ENCODE measurements around the gene ADAMTS13.

ADAMTS13 gene

DNA sequence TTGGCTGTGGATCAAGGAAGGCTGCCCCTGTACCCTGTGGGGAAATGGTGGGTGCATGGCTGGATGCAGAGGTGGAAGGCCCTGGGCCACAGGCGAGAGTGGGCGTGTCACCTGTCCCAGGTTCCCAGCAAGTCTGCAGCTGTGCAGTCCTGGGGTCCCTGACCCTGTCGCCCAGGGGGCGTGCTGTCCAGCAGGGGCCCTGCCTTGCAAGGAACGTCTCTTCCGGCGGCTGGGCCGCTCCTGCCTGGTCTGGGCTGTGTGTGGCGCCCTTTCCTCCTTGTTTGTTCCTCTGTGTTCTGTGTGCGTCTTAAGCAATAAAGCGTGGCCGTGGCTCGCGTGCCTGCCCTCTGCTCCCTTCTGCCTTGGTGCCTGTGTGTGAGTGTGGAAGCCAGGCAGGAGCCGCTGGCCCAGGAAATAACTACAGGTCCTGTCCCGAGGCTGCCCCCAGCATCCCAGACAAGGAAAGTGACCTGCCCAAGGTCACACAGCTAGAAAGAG lies 48.3 kb downstream of the ADAMTS13 start:
- no peak for DNase-seq (ENCODE audit: low read depth)
- H3K4me3 ChIP-seq (ENCODE audit: low read depth, low read length), result no peak overlapping the region
- TF ChIP-seq, protein P1, sequence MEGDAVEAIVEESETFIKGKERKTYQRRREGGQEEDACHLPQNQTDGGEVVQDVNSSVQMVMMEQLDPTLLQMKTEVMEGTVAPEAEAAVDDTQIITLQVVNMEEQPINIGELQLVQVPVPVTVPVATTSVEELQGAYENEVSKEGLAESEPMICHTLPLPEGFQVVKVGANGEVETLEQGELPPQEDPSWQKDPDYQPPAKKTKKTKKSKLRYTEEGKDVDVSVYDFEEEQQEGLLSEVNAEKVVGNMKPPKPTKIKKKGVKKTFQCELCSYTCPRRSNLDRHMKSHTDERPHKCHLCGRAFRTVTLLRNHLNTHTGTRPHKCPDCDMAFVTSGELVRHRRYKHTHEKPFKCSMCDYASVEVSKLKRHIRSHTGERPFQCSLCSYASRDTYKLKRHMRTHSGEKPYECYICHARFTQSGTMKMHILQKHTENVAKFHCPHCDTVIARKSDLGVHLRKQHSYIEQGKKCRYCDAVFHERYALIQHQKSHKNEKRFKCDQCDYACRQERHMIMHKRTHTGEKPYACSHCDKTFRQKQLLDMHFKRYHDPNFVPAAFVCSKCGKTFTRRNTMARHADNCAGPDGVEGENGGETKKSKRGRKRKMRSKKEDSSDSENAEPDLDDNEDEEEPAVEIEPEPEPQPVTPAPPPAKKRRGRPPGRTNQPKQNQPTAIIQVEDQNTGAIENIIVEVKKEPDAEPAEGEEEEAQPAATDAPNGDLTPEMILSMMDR (IDR thresholded peaks at IDR 0.05; ENCODE audit: control insufficient read depth, extremely low read depth, insufficient read depth), result no peak

DNA sequence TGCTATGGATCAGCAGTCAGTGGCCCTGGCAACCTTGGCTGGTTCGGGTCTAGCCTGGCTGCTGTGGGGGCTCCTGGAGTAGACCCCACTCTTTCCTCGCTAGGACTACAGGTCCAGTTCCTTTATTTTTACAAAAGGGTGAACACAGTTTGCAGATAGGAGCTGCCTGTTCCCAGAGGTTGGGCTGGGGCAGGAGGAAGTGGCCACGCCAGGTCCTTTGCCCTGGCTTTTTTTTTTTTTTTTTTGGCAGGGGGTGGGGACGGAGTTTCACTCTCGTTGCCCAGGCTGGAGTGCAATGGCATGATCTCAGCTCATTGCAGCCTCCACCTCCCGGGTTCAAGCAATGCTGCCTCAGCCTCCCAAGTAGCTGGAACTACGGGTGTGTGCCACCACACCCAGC lies 48.8 kb downstream of the ADAMTS13 start:
- TF ChIP-seq, protein P1 (IDR thresholded peaks at IDR 0.05; ENCODE audit: control insufficient read depth, extremely low read depth, insufficient read depth), result no peak
- no peak for DNase-seq (ENCODE audit: low read depth)
- no peak overlapping the region for H3K4me3 ChIP-seq (ENCODE audit: low read depth, low read length)

DNA sequence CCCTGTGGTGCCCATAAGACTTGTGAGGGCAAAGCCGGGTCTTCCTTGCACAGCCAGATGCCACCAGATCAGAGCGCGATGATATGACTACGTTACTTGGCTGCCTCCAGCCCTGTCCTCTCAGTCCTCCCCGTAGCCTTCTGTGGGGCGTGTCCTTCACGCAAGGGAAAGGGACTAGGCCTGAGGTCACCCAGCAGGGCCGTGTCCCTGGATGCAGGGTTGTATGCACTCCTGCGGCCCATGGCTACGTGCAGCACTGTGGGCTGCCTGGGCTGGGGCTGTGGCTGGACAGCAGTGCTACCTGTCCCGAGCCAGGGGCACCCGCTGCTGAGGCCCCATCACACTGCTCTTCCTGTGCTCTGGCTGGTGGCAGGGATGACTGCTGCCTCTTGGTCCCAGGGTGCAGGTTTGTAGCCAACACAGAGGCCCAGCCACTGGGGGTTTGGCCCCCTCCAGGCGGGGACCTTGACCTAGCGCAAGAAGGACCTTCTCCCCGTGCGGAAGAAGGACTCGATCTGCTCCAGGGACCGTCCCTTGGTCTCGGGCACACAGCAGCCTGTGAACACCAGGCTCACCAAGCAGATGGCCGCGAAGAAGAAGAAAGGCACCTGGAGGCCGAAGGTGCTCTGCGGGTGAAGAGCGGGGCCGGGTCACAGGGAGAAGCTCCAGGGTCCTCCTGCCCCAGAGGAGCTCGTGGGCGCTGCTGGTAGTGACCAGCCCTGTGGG lies 49.5 kb downstream of the ADAMTS13 start:
- DNase-seq (ENCODE audit: low read depth), result no peak
- TF ChIP-seq, protein P1 (IDR thresholded peaks at IDR 0.05; ENCODE audit: control insufficient read depth, extremely low read depth, insufficient read depth), result no peak
- no peak overlapping the region for H3K4me3 ChIP-seq (ENCODE audit: low read depth, low read length)

DNA sequence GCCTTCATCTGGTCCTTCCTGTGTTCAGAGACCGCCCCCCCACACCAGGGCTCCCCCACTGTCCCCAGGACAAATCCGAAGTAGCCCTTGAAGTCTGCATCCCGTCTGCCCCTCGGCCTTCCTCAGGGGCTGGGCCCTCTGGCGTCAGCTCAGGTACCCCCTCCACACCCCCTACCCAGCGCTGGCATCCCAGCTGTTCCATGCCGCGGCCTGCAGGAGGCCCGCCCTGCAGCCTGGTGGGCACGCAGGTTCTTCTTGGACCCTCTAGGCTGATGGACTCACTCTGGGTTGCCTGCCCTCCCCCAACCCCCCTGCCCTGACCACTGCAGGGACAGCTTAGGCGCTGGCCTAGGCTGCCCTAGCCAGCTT lies 50.1 kb downstream of the ADAMTS13 start:
- no peak for DNase-seq (ENCODE audit: low read depth)
- TF ChIP-seq, protein P1 (IDR thresholded peaks at IDR 0.05; ENCODE audit: control insufficient read depth, extremely low read depth, insufficient read depth), result no peak
- no peak overlapping the region for H3K4me3 ChIP-seq (ENCODE audit: low read depth, low read length)

DNA sequence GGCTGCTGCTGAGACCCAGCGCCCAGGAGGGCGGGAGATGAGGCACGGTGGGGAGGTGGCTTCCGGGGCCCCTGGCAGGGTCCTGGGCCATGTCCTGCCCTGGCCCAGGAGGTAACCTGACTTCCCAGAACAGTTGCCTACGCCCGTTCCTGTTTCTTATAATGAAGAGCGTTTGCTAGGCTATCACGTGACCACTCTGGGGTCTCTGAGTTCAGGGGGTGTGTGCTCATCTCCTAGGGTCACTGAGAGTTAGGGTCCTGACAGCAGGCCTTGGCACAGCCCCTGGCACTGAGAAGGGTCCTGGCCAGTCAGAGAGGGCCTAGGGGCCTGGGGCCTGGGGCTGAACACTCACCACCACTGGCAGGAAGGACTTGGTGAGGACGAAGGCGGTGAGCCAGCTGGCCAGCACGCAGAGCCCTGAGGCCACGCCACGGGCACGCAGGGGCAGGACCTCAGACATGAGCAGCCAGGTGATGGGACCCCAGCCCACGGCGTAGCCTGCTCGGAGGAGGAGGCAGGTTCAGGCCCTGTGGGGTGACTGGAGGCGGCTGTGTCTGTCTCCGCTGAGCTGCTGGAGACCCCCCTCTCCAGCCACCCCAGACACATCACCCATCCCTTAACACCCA lies 50.7 kb downstream of the ADAMTS13 start:
- TF ChIP-seq, protein P1 (IDR thresholded peaks at IDR 0.05; ENCODE audit: control insufficient read depth, extremely low read depth, insufficient read depth), result no peak
- H3K4me3 ChIP-seq (ENCODE audit: low read depth, low read length), result no peak overlapping the region
- no peak for DNase-seq (ENCODE audit: low read depth)

DNA sequence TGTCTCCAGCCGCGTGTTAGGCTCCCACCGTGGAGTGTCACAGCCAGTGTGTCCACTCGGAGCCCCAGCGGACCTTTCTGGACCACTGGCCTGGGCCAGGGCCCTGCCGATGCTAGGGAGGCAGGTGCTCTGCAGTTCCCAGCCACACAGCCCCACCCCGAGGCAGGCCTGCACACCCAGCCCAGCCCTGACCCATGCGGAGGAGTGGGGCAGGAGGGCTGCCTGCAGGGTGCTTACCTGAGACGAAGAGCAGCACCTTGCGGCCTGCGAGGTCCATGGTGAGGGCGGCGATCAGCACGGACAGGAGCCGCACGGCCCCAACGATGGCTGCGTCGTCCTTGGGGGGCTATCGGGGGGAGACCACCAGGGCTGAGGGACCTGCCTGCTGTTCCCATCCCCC lies 51.6 kb downstream of the ADAMTS13 start:
- TF ChIP-seq, protein P1 (IDR thresholded peaks at IDR 0.05; ENCODE audit: control insufficient read depth, extremely low read depth, insufficient read depth), result no peak
- no peak for DNase-seq (ENCODE audit: low read depth)
- H3K4me3 ChIP-seq (ENCODE audit: low read depth, low read length), result no peak overlapping the region

Measured in LNCaP clone FGC (cell line).